ENCODE results near the gene EVA1A.

DNA sequence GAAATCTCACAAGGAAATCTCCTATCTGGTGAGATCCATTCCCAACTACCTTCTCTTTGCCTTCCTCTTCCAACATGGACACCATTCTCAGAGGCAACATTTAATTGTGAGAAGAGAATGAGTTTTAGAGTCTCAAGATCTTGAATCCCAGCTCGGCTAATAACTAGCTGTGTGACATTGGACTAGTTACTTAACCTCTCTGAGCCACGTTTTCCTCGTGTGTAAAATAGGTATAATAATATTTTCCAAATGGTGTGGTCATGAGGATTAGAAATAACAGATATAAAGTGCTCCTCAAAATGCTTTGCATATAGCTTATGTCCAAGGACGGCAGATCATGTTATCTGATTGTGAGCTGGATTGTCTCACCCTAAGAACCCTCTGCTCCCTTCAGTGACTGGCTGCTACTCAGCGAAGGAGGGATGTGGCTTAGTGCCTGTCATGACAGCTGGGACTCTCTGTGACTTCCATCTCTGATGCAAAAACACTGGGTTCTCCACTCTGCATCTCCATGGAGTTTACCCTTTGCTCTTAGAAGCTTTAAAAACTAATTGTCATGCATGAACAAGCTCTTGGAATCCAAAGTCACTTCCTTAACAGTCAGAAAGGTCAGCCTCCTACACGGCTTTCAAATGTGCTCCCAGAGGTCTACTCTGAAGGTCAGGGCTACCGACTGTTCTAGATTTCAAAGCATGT lies 47.4 kb upstream of the EVA1A start:
- TF ChIP-seq, protein P1, sequence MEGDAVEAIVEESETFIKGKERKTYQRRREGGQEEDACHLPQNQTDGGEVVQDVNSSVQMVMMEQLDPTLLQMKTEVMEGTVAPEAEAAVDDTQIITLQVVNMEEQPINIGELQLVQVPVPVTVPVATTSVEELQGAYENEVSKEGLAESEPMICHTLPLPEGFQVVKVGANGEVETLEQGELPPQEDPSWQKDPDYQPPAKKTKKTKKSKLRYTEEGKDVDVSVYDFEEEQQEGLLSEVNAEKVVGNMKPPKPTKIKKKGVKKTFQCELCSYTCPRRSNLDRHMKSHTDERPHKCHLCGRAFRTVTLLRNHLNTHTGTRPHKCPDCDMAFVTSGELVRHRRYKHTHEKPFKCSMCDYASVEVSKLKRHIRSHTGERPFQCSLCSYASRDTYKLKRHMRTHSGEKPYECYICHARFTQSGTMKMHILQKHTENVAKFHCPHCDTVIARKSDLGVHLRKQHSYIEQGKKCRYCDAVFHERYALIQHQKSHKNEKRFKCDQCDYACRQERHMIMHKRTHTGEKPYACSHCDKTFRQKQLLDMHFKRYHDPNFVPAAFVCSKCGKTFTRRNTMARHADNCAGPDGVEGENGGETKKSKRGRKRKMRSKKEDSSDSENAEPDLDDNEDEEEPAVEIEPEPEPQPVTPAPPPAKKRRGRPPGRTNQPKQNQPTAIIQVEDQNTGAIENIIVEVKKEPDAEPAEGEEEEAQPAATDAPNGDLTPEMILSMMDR (IDR thresholded peaks at IDR 0.05) = no peak
- no peak for TF ChIP-seq POLR2A (IDR thresholded peaks at IDR 0.05)
